ENCODE data around the gene BTBD9.

BTBD9 gene

GRCh38 chr6:38155621-38156204 lies 484.0 kb downstream of the BTBD9 start:
- Histone ChIP-seq H3K36me3 (ENCODE audit: control insufficient read depth in 1 of 2, insufficient read depth in 2 of 2, low read depth in 1 of 2, low read length in 2 of 2) (peaks cover 45 to 63% of the 10 kb centered on the region in 2 experiments), H3K4ac (ENCODE audit: low read depth in 1 of 2, low read length in 2 of 2) (peak overlapping the region; percentile 37 to 71), H3K14ac (ENCODE audit: low read length in 2 of 2) (no peak overlapping the region), H2AFZ (ENCODE audit: low read depth, low read length) (no peak overlapping the region), H3K18ac (ENCODE audit: low read depth in 1 of 2, low read length in 2 of 2) (peak overlapping the region; percentile 5 to 81), H3K23ac (ENCODE audit: low read length in 2 of 2) (no peak overlapping the region), H2BK120ac (ENCODE audit: low read depth, low read length) (no peak overlapping the region), H4K91ac (ENCODE audit: low read length) (no peak overlapping the region), H4K8ac (ENCODE audit: low read length) (no peak overlapping the region), H3K4me2 (ENCODE audit: low read length, poor library complexity, severe bottlenecking) (no peak overlapping the region), H2AK5ac (ENCODE audit: low read length, severe bottlenecking) (no peak overlapping the region), H3K4me3 (ENCODE audit: insufficient read depth in 1 of 2, low read depth in 1 of 2, low read length in 2 of 2) (no peak overlapping the region), H3K27me3 (ENCODE audit: control insufficient read depth in 1 of 2, insufficient read depth in 1 of 2, low read length in 2 of 2) (no peaks in the 10 kb centered on the region), H3K4me1 (ENCODE audit: control insufficient read depth, insufficient read depth, low read depth, low read length) (peaks cover 27% of the 10 kb centered on the region), H2BK12ac (ENCODE audit: low read length in 2 of 2) (no peak overlapping the region), H3K79me1 (replicated peaks; ENCODE audit: low read length, poor library complexity, severe bottlenecking) (peaks cover 49% of the 10 kb centered on the region), H2BK15ac (ENCODE audit: low read depth, poor library complexity, severe bottlenecking) (no peak overlapping the region), H2BK5ac (ENCODE audit: low read depth, low read length, poor library complexity, severe bottlenecking) (no peak overlapping the region), H3K27ac (ENCODE audit: low read length, poor library complexity, severe bottlenecking) (no peak overlapping the region), H3K9me3 (ENCODE audit: control insufficient read depth, low read length) (no peaks in the 10 kb centered on the region), H3K9ac (ENCODE audit: low read length) (peak overlapping the region; percentile 25)
- 55% methylated on average over 4 of the region's 6 CpGs for WGBS
- DNase-seq, result peak; percentile 86

GRCh38 chr6:38155144-38155543 lies 484.6 kb downstream of the BTBD9 start:
- Histone ChIP-seq H2AK5ac (ENCODE audit: low read length, severe bottlenecking) (no peak overlapping the region), H2BK15ac (ENCODE audit: low read depth, poor library complexity, severe bottlenecking) (no peak overlapping the region), H3K36me3 (ENCODE audit: control insufficient read depth in 1 of 2, insufficient read depth in 2 of 2, low read depth in 1 of 2, low read length in 2 of 2) (peaks cover 41 to 62% of the 10 kb centered on the region in 2 experiments), H4K8ac (ENCODE audit: low read length) (peak overlapping the region; percentile 70), H4K91ac (ENCODE audit: low read length) (peak overlapping the region; percentile 34), H3K9me3 (ENCODE audit: control insufficient read depth, low read length) (no peaks in the 10 kb centered on the region), H3K18ac (ENCODE audit: low read depth in 1 of 2, low read length in 2 of 2) (peak overlapping the region; percentile 5 to 81), H3K9ac (ENCODE audit: low read length) (peak overlapping the region; percentile 25), H3K23ac (ENCODE audit: low read length in 2 of 2) (peak overlapping the region in 1 of 2 experiments; percentile 31), H3K4me1 (ENCODE audit: control insufficient read depth, insufficient read depth, low read depth, low read length) (peaks cover 27% of the 10 kb centered on the region), H2BK12ac (ENCODE audit: low read length in 2 of 2) (no peak overlapping the region), H3K4me2 (ENCODE audit: low read length, poor library complexity, severe bottlenecking) (no peak overlapping the region), H3K27me3 (ENCODE audit: control insufficient read depth in 1 of 2, insufficient read depth in 1 of 2, low read length in 2 of 2) (no peaks in the 10 kb centered on the region), H3K27ac (ENCODE audit: low read length, poor library complexity, severe bottlenecking) (no peak overlapping the region), H3K79me1 (replicated peaks; ENCODE audit: low read length, poor library complexity, severe bottlenecking) (peaks cover 52% of the 10 kb centered on the region), H2BK5ac (ENCODE audit: low read depth, low read length, poor library complexity, severe bottlenecking) (no peak overlapping the region), H3K4me3 (ENCODE audit: insufficient read depth in 1 of 2, low read depth in 1 of 2, low read length in 2 of 2) (no peak overlapping the region), H2BK120ac (ENCODE audit: low read depth, low read length) (no peak overlapping the region), H3K4ac (ENCODE audit: low read depth in 1 of 2, low read length in 2 of 2) (peak overlapping the region; percentile 37 to 71), H3K14ac (ENCODE audit: low read length in 2 of 2) (no peak overlapping the region), H2AFZ (ENCODE audit: low read depth, low read length) (no peak overlapping the region)
- DNase-seq, result peak; percentile 96
- 75% methylated on average over 7 of the region's 9 CpGs for WGBS

GRCh38 chr6:38154731-38155130 lies 485.0 kb downstream of the BTBD9 start:
- H2BK15ac ChIP-seq (ENCODE audit: low read depth, poor library complexity, severe bottlenecking), result peak overlapping the region; percentile 2
- peak overlapping the region in 1 of 2 experiments; percentile 58 for H2BK12ac ChIP-seq (ENCODE audit: low read length in 2 of 2)
- H3K23ac ChIP-seq (ENCODE audit: low read length in 2 of 2), result no peak overlapping the region
- H3K14ac ChIP-seq (ENCODE audit: low read length in 2 of 2), result no peak overlapping the region
- no peaks in the 10 kb centered on the region for H3K27me3 ChIP-seq (ENCODE audit: control insufficient read depth in 1 of 2, insufficient read depth in 1 of 2, low read length in 2 of 2)
- no peak overlapping the region for H3K9ac ChIP-seq (ENCODE audit: low read length)
- WGBS, result 79% methylated on average over 7 of the region's 8 CpGs
- H2BK5ac ChIP-seq (ENCODE audit: low read depth, low read length, poor library complexity, severe bottlenecking), result no peak overlapping the region
- H3K18ac ChIP-seq (ENCODE audit: low read depth in 1 of 2, low read length in 2 of 2), result peak overlapping the region; percentile 54 to 81
- no peak overlapping the region for H3K4me2 ChIP-seq (ENCODE audit: low read length, poor library complexity, severe bottlenecking)
- no peak overlapping the region for H3K27ac ChIP-seq (ENCODE audit: low read length, poor library complexity, severe bottlenecking)
- H3K4me1 ChIP-seq (ENCODE audit: control insufficient read depth, insufficient read depth, low read depth, low read length), result peaks cover 29% of the 10 kb centered on the region
- peaks cover 53% of the 10 kb centered on the region for H3K79me1 ChIP-seq (replicated peaks; ENCODE audit: low read length, poor library complexity, severe bottlenecking)
- H3K4me3 ChIP-seq (ENCODE audit: insufficient read depth in 1 of 2, low read depth in 1 of 2, low read length in 2 of 2), result no peak overlapping the region
- peaks cover 37 to 60% of the 10 kb centered on the region in 2 experiments for H3K36me3 ChIP-seq (ENCODE audit: control insufficient read depth in 1 of 2, insufficient read depth in 2 of 2, low read depth in 1 of 2, low read length in 2 of 2)
- peak overlapping the region; percentile 42 for H2BK120ac ChIP-seq (ENCODE audit: low read depth, low read length)
- no peak for DNase-seq
- peak overlapping the region; percentile 70 for H4K8ac ChIP-seq (ENCODE audit: low read length)
- H2AFZ ChIP-seq (ENCODE audit: low read depth, low read length), result no peak overlapping the region
- H3K9me3 ChIP-seq (ENCODE audit: control insufficient read depth, low read length), result no peaks in the 10 kb centered on the region
- no peak overlapping the region for H2AK5ac ChIP-seq (ENCODE audit: low read length, severe bottlenecking)
- H3K4ac ChIP-seq (ENCODE audit: low read depth in 1 of 2, low read length in 2 of 2), result peak overlapping the region in 1 of 2 experiments; percentile 81
- H4K91ac ChIP-seq (ENCODE audit: low read length), result peak overlapping the region; percentile 64

GRCh38 chr6:38153798-38154345 lies 485.9 kb downstream of the BTBD9 start:
- 92% methylated on average over 16 of the region's 16 CpGs for WGBS
- no peak overlapping the region for H2BK12ac ChIP-seq (ENCODE audit: low read length in 2 of 2)

More at GRCh38 chr6:38153798-38154345, 485.9 kb downstream of the BTBD9 start:
- Histone ChIP-seq H4K8ac (ENCODE audit: low read length) (no peak overlapping the region), H3K79me1 (replicated peaks; ENCODE audit: low read length, poor library complexity, severe bottlenecking) (peaks cover 49% of the 10 kb centered on the region), H3K18ac (ENCODE audit: low read depth in 1 of 2, low read length in 2 of 2) (no peak overlapping the region), H3K4me3 (ENCODE audit: insufficient read depth in 1 of 2, low read depth in 1 of 2, low read length in 2 of 2) (no peak overlapping the region), H4K91ac (ENCODE audit: low read length) (no peak overlapping the region), H2BK120ac (ENCODE audit: low read depth, low read length) (no peak overlapping the region), H2AK5ac (ENCODE audit: low read length, severe bottlenecking) (no peak overlapping the region), H3K4me1 (ENCODE audit: control insufficient read depth, insufficient read depth, low read depth, low read length) (peaks cover 29% of the 10 kb centered on the region), H2BK15ac (ENCODE audit: low read depth, poor library complexity, severe bottlenecking) (no peak overlapping the region), H3K14ac (ENCODE audit: low read length in 2 of 2) (no peak overlapping the region), H3K4me2 (ENCODE audit: low read length, poor library complexity, severe bottlenecking) (no peak overlapping the region), H3K4ac (ENCODE audit: low read depth in 1 of 2, low read length in 2 of 2) (no peak overlapping the region), H3K9ac (ENCODE audit: low read length) (no peak overlapping the region), H3K27ac (ENCODE audit: low read length, poor library complexity, severe bottlenecking) (no peak overlapping the region), H2BK5ac (ENCODE audit: low read depth, low read length, poor library complexity, severe bottlenecking) (no peak overlapping the region), H3K27me3 (ENCODE audit: control insufficient read depth in 1 of 2, insufficient read depth in 1 of 2, low read length in 2 of 2) (no peaks in the 10 kb centered on the region), H3K9me3 (ENCODE audit: control insufficient read depth, low read length) (no peaks in the 10 kb centered on the region), H2AFZ (ENCODE audit: low read depth, low read length) (no peak overlapping the region), H3K23ac (ENCODE audit: low read length in 2 of 2) (no peak overlapping the region), H3K36me3 (ENCODE audit: control insufficient read depth in 1 of 2, insufficient read depth in 2 of 2, low read depth in 1 of 2, low read length in 2 of 2) (peaks cover 35 to 54% of the 10 kb centered on the region in 2 experiments)
- DNase-seq, result no peak

Data from mesenchymal stem cell (in vitro differentiated cells and primary cell).